Esophagus squamous epithelium (tissue), 4 donors: Measurements from ENCODE around the gene SHCBP1L.

ENCODE experiments used
- CTCF ChIP-seq, 6 experiments: fragments of 450-650 bp in 4 of 6; fragments of 200-600 bp in 2 of 6; sonication (generic) in 2 of 6; IDR thresholded peaks; one replicate each; pipeline ENCODE4 v1.5.1; 2016 to 2019; ENCODE audit warnings: antibody characterized with exemption in 6 of 6, mild to moderate bottlenecking in 4 of 6, moderate library complexity in 4 of 6
- POLR2A ChIP-seq, 4 donors: fragments of 450-650 bp; IDR thresholded peaks; one replicate each; pipeline ENCODE4 v1.6.1; 2017; ENCODE audit warnings: antibody characterized with exemption in 4 of 4, mild to moderate bottlenecking in 4 of 4, moderate library complexity in 3 of 4

DNA sequence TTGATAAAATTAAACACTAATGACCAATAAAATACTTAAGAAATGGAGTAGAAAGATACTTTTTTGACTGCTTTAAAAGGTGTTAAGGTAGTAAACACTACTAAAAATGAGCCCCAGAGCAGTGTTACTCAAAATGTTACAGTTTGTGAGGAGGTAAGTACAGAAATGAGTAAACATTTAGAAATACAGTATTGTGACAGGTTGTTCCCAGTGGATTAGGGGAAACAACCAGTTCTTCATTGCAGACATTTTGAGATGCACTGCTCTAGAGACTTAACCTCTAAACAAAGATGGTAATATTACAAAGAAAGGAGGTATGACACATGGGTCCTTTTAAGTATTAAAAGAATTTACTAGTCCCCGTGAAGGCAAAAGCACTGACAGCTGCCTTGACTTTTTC is 101.1 kb downstream of the SHCBP1L start:
- TF ChIP-seq POLR2A (IDR thresholded peaks at IDR 0.05): no peak
- no peak for TF ChIP-seq CTCF (IDR thresholded peaks at IDR 0.05)
